GM19351 (cell line): ENCODE results near the gene SHLD3.
A peak's percentile ranks its signal among the peaks of the same experiment; 100 is the strongest.
"Not testable (repeated sequence)": the region's sequence is repeated elsewhere in the genome, so short reads cannot be mapped to it uniquely, and the experiment has no call there.

ENCODE experiments used
- ATAC-seq: cut with Tn5 transposase; IDR thresholded peaks from one replicate; pipeline ENCODE4 v1.9.1; 2021; ENCODE audit warnings: mild to moderate bottlenecking, moderate library complexity; ENCODE audit not compliant: unreplicated experiment

Gene SHLD3

GRCh38 chr5:65624571-65625555 lies at the start of gene SHLD3, which contains the start of gene TRAPPC13:
Gene SHLD3, plus strand, starts transcription at chr5:65625027. Its CDS starts 4,561 bp downstream, at chr5:65629588.
Gene TRAPPC13, plus strand, starts transcription at chr5:65625027. Its CDS starts 34 bp downstream, at chr5:65625061.
- peak; percentile 67 for ATAC-seq

GRCh38 chr5:65577141-65577540 lies 47.7 kb upstream of the SHLD3 start:
- no peak for ATAC-seq

GRCh38 chr5:65588694-65589093 lies 36.1 kb upstream of the SHLD3 start:
- ATAC-seq: no peak

GRCh38 chr5:65601761-65602160 lies 23.1 kb upstream of the SHLD3 start:
- ATAC-seq: not testable (repeated sequence)

- no peak for ATAC-seq
Observed at GRCh38 chr5:65611524-65611923, 13.3 kb upstream of the SHLD3 start.

- no peak for ATAC-seq
Observed at GRCh38 chr5:65612298-65612907, 12.4 kb upstream of the SHLD3 start.

- no peak for ATAC-seq
Observed at GRCh38 chr5:65620021-65620420, 4.8 kb upstream of the SHLD3 start.

GRCh38 chr5:65621961-65622360 lies 2.9 kb upstream of the SHLD3 start:
- ATAC-seq: not testable (repeated sequence)

GRCh38 chr5:65623482-65623881 lies 1.3 kb upstream of the SHLD3 start:
- no peak for ATAC-seq

GRCh38 chr5:65624025-65624570 lies 729 bp upstream of the SHLD3 start, which contains the start of gene TRIM23:
Gene TRIM23, minus strand, starts transcription at chr5:65624333. Its CDS starts 59 bp downstream, at chr5:65624274.
- peak; percentile 95 for ATAC-seq

- ATAC-seq: no peak
Observed at GRCh38 chr5:65625743-65626142, 916 bp downstream of the SHLD3 start.

GRCh38 chr5:65630981-65631380 lies 6.2 kb downstream of the SHLD3 start:
- ATAC-seq: no peak

- ATAC-seq: no peak
Observed at GRCh38 chr5:65640240-65640639, 15.4 kb downstream of the SHLD3 start.

GRCh38 chr5:65646938-65647337 lies 22.1 kb downstream of the SHLD3 start:
- ATAC-seq: no peak

- no peak for ATAC-seq
Observed at GRCh38 chr5:65647941-65648340, 23.1 kb downstream of the SHLD3 start.

- ATAC-seq: no peak
Observed at GRCh38 chr5:65651144-65651543, 26.3 kb downstream of the SHLD3 start.

- no peak for ATAC-seq
Observed at GRCh38 chr5:65654713-65655112, 29.9 kb downstream of the SHLD3 start.

GRCh38 chr5:65663804-65664521 lies 39.1 kb downstream of the SHLD3 start:
- ATAC-seq: no peak

- no peak for ATAC-seq
Observed at GRCh38 chr5:65668696-65669095, 43.9 kb downstream of the SHLD3 start.

- ATAC-seq: no peak
Observed at GRCh38 chr5:65672796-65673195, 48.0 kb downstream of the SHLD3 start.

- ATAC-seq: no peak
Observed at GRCh38 chr5:65674749-65675148, 49.9 kb downstream of the SHLD3 start.
